CD4-positive, alpha-beta T cell (primary cell): ENCODE results near the gene ZWILCH. TPM values are rescaled to one million over a fixed set of nuclear protein-coding genes. Genes with fewer than 3 reads are reported as not detected.

Experiments used
- ATAC-seq: fragments of 200-7000 bp; cut with Tn5 transposase; one replicate; pipeline ENCODE4 v1.10.0; 2022; ENCODE audit warnings: mild to moderate bottlenecking; ENCODE audit not compliant: poor library complexity
- CTCF ChIA-PET: fragments of 350-600 bp; sonication (Branson Sonifier 250); formaldehyde crosslinking; loops from one replicate; lab custom pipeline; 2021; ENCODE audit warnings: antibody characterized with exemption, inconsistent platforms; lab: Charles Lee
- POLR2A ChIA-PET: fragments of 350-600 bp; sonication (Branson Sonifier 250); formaldehyde crosslinking; loops from one replicate; lab custom pipeline; 2021; ENCODE audit warnings: antibody characterized with exemption, inconsistent platforms; lab: Charles Lee
- DNase-seq, 14 experiments: peaks; one replicate each; pipeline ENCODE4 v3.0.0-alpha.2; 2013 to 2020; ENCODE audit warnings: mixed read lengths in 2 of 14
- H3K27ac ChIP-seq, 2 donors: one replicate each; pipeline versions ENCODE4 v1.5.1 to v1.7.0; 2013; ENCODE audit warnings: low read length in 2 of 2, low read depth in 1 of 2, mild to moderate bottlenecking in 1 of 2
- H3K27me3 ChIP-seq, 2 experiments: 1 replicate in 1 of 2; 2 replicates in 1 of 2; pipeline versions ENCODE4 v1.6.1 to v1.7.0; 2013; ENCODE audit warnings: low read length in 2 of 2, control low read depth in 1 of 2, mild to moderate bottlenecking in 1 of 2, moderate library complexity in 1 of 2; ENCODE audit not compliant: insufficient read depth in 2 of 2, control insufficient read depth in 1 of 2
- H3K36me3 ChIP-seq: one replicate; pipeline ENCODE4 v1.6.1; 2013; ENCODE audit warnings: low read length, control low read depth; ENCODE audit not compliant: insufficient read depth
- H3K4me1 ChIP-seq: one replicate; pipeline ENCODE4 v1.6.1; 2013; ENCODE audit warnings: low read length, control low read depth; ENCODE audit not compliant: insufficient read depth
- H3K4me3 ChIP-seq: one replicate; pipeline ENCODE4 v1.5.1; 2013; ENCODE audit warnings: mild to moderate bottlenecking, low read length, moderate library complexity
- H3K9me3 ChIP-seq, 2 experiments: 1 replicate in 1 of 2; 2 replicates in 1 of 2; pipeline versions ENCODE4 v1.6.1 to v1.7.0; 2013; ENCODE audit warnings: low read length in 2 of 2, mild to moderate bottlenecking in 2 of 2, control low read depth in 1 of 2, moderate library complexity in 1 of 2; ENCODE audit not compliant: control insufficient read depth in 1 of 2, insufficient read depth in 1 of 2
- H3K27ac Mint-ChIP-seq: one replicate; pipeline ENCODE4 v1.8.0; 2020; ENCODE audit warnings: mixed read lengths
- H3K27me3 Mint-ChIP-seq: one replicate; pipeline ENCODE4 v1.8.0; 2021; ENCODE audit warnings: mixed read lengths
- H3K36me3 Mint-ChIP-seq: one replicate; pipeline ENCODE4 v1.8.0; 2021; ENCODE audit warnings: low read depth, mixed read lengths
- H3K4me1 Mint-ChIP-seq: one replicate; pipeline ENCODE4 v1.8.0; 2021; ENCODE audit warnings: low read depth, mixed read lengths
- H3K4me3 Mint-ChIP-seq: one replicate; pipeline ENCODE4 v1.8.0; 2020; ENCODE audit warnings: mild to moderate bottlenecking, mixed read lengths
- H3K9me3 Mint-ChIP-seq: one replicate; pipeline ENCODE4 v1.8.0; 2020; ENCODE audit warnings: mixed read lengths
- CTCF ChIP-seq: fragments of 200-600 bp; IDR thresholded peaks from one replicate; pipeline ENCODE4 v1.8.0; 2022; ENCODE audit warnings: antibody characterized with exemption, mild to moderate bottlenecking
- intact Hi-C, 2 experiments: fragments of 100-400 bp; cut with DNase I in 1 of 2; cut with micrococcal nuclease in 1 of 2; formaldehyde crosslinking; loops; one replicate each; pipeline versions ENCODE4 v1.15.1 to v1.9.0; 2023 to 2025; cut with DNase I, micrococcal nuclease
- polyA plus RNA-seq, 2 donors: library from polyadenylated mRNA; unstranded; fragments of 120-200 nt; gene quantifications; one replicate each; pipeline ENCODE4 v1.2.1, GENCODE V29; 2013
- total RNA-seq, 174 experiments: library from RNA in 2 of 174; stranded (reverse) in 2 of 174; gene quantifications; one replicate each; pipeline ENCODE4 v1.2.3 and lab custom pipeline; 2021 to 2026

The ZWILCH gene
- total RNA-seq = 1 to 10 TPM; 6.8 to 7.2 TPM
- polyA plus RNA-seq (2013, experiment 1 of 2) = 5.6 TPM
- 6.4 TPM for polyA plus RNA-seq (2013, experiment 2 of 2)
- total RNA-seq (lab: John Stamatoyannopoulos, UW) = 9.1 to 126 (median 19.2) reads per million in 172 experiments

DNA sequence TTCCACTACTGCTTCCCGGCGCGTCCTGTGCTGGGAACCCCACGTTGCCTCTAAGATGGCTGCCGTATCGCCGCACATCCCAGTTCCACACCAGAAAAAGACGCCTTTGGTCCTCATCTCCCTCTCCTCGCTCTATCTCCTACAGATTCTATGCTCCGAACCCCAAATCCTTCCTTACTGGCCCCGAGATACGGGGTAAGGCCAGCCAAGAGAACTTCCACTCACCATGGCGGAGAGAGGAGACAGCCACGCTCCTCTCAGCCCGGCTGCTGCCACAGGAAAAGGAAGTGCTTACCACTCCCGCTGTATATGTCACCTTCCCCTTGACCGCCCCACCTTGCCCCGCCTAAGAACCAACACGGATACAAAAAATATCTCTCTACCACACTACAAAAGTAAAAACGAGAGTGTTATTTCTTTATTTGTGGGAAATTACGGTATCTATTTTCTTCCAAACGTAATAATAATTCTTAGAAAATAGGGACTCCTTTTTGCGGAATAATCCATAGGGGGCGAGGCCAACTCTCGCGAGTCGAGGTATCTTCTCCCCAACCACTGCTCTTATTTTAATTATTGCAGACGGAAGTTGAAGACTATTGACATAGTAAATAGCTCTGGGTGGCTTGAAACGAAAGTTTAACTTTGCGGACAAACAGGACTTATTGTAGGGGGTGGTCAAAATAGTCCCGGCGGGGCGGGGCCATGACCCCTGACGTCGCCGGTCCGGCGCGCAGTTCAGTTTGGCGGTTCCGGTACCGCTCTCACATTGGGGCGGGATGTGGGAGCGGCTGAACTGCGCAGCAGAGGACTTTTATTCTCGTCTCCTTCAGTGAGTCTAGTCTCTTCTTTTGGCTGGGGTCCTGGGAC lies at the start of gene ZWILCH, which contains the start of gene RPL4:
TSS of gene ZWILCH (plus strand) at position 764 of the 867 bp plus-strand sequence. CDS start at position 777, 13 bp downstream.
TSS of gene RPL4 (minus strand) at position 293 of the 867 bp plus-strand sequence. CDS start at position 228, 65 bp downstream.
- intact Hi-C loops = loop anchor here (1.0 to 10.0 kb wide), 8 partner anchors 32 to 1773 kb away; partner anchors contain the start of genes CLN6 (in 1 of the 2), FEM1B (in 1 of the 2), SMAD6 (in 1 of the 2) and TIPIN (in 1 of the 2)
- ATAC-seq = peak; percentile 85

DNA sequence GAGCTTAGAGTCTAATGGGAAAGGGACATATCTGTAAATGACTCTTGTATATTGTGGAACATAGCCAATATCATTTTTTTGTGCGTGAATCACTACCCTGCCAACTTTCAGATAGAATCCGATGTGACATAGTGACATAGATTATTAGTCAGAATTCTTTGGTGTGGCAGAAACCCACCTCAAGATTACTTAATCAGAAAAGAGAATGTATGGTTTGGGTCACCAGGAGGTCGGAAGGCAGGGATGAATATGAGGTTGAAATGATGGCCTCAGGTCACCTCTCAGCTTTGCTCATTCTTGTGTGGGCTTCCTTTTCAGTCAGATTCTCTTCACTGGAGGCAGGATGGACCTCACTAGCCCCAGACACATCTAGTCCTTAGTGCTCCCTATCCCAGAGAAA lies 48.9 kb upstream of the ZWILCH start:
- ATAC-seq = no peak

More for the DNA sequence above, at the start of gene ZWILCH, which contains the start of gene RPL4:
- Histone ChIP-seq H3K9me3 (no peaks in the 10 kb centered on the region), H3K4me3 (peak within 1 kb of the TSS; percentile 95), H3K36me3 (peaks cover 38% of the 10 kb centered on the region), H3K4me1 (peaks cover 24% of the 10 kb centered on the region), H3K27ac (peak within 1 kb of the TSS; percentile 85 to 95), H3K27me3 (no peaks in the 10 kb centered on the region)
- Mint-ChIP-seq H3K4me1 (peaks cover 51% of the 10 kb centered on the region), H3K9me3 (no peaks in the 10 kb centered on the region), H3K27ac (peak within 1 kb of the TSS; percentile 93), H3K4me3 (peak within 1 kb of the TSS; percentile 100), H3K36me3 (peaks cover 61% of the 10 kb centered on the region), H3K27me3 (no peaks in the 10 kb centered on the region)
- peak; percentile 69 to 91 (median 77) for DNase-seq
- POLR2A ChIA-PET = interaction anchor here (0.7 to 1.6 kb wide), 17 partner anchors 8 to 1320 kb away, joined by 3 to 19 read pairs (median 4); partner anchors contain the start of genes CLPX, MAP2K1 and TIPIN
- TF ChIP-seq CTCF = no peak
- CTCF ChIA-PET = interaction anchor here (1.1 kb wide), 1 partner anchor 118 kb away, joined by 4 read pairs; the partner anchor contains the start of gene MAP2K1

More for the DNA sequence above, 48.9 kb upstream of the ZWILCH start:
- H3K27ac Mint-ChIP-seq = no peak overlapping the region
- TF ChIP-seq CTCF = no peak
- H3K4me1 Mint-ChIP-seq = peaks cover 17% of the 10 kb centered on the region
- peaks cover 22% of the 10 kb centered on the region for H3K36me3 ChIP-seq
- H3K9me3 Mint-ChIP-seq = no peaks in the 10 kb centered on the region
- peaks cover 52% of the 10 kb centered on the region for H3K36me3 Mint-ChIP-seq
- no peaks in the 10 kb centered on the region for H3K27me3 Mint-ChIP-seq
- no peaks in the 10 kb centered on the region for H3K27me3 ChIP-seq
- no peaks in the 10 kb centered on the region for H3K9me3 ChIP-seq
- H3K4me3 ChIP-seq = no peak overlapping the region
- H3K4me1 ChIP-seq = no peaks in the 10 kb centered on the region
- ChIA-PET POLR2A (no interaction called here), CTCF (interaction anchor here (1.8 kb wide), 1 partner anchor 70 kb away, joined by 5 read pairs; no protein-coding TSS in a partner anchor)
- DNase-seq = no peak
- no peak overlapping the region for H3K4me3 Mint-ChIP-seq
- H3K27ac ChIP-seq = no peak overlapping the region
- intact Hi-C loops = no loop called here
